Stimulated activated naive CD4-positive, alpha-beta T cell treated with Interleukin-2 at 50 U/mL for 16 hours (primary cell): Measurements from ENCODE around the gene CLEC16A.
"Not testable (repeated sequence)": the region's sequence is repeated elsewhere in the genome, so short reads cannot be mapped to it uniquely, and the experiment has no call there.

Experiments used
- DNase-seq: peaks from one replicate; lab custom pipeline; 2025; lab: John Stamatoyannopoulos, UW

The CLEC16A gene

GRCh38 chr16:11205754-11206581, 261.6 kb downstream of the CLEC16A start:
- no peak for DNase-seq

- DNase-seq: no peak
Observed at GRCh38 chr16:11207646-11208045, 263.3 kb downstream of the CLEC16A start.

GRCh38 chr16:11208916-11209665, 264.7 kb downstream of the CLEC16A start:
- DNase-seq: no peak

GRCh38 chr16:11210260-11210659, 265.9 kb downstream of the CLEC16A start:
- no peak for DNase-seq

- DNase-seq: no peak
Observed at GRCh38 chr16:11211061-11211976, 267.0 kb downstream of the CLEC16A start.

- no peak for DNase-seq
Observed at GRCh38 chr16:11211977-11212797, 267.8 kb downstream of the CLEC16A start.

GRCh38 chr16:11212798-11213196, 268.4 kb downstream of the CLEC16A start:
- DNase-seq: no peak

GRCh38 chr16:11213373-11213772, 269.0 kb downstream of the CLEC16A start:
- DNase-seq: no peak

GRCh38 chr16:11213799-11214198, 269.4 kb downstream of the CLEC16A start:
- no peak for DNase-seq

GRCh38 chr16:11215935-11216556, 271.7 kb downstream of the CLEC16A start:
- no peak for DNase-seq

- no peak for DNase-seq
Observed at GRCh38 chr16:11217651-11218603, 273.6 kb downstream of the CLEC16A start.

- no peak for DNase-seq
Observed at GRCh38 chr16:11218604-11218962, 274.2 kb downstream of the CLEC16A start.

GRCh38 chr16:11219178-11219577, 274.8 kb downstream of the CLEC16A start:
- DNase-seq: no peak

GRCh38 chr16:11220507-11220906, 276.1 kb downstream of the CLEC16A start:
- not testable (repeated sequence) for DNase-seq

GRCh38 chr16:11224096-11224893, 279.9 kb downstream of the CLEC16A start:
- DNase-seq: peak; percentile 32

GRCh38 chr16:11224894-11225676, 280.7 kb downstream of the CLEC16A start:
- DNase-seq: peak; percentile 79

GRCh38 chr16:11225677-11226549, 281.5 kb downstream of the CLEC16A start:
- DNase-seq: no peak
